BE2C (cell line): ENCODE results near the gene TRIM17.

Experiments
- DNase-seq: peaks from one replicate; pipeline ENCODE4 v3.0.0-alpha.2; 2020
- H3K27me3 ChIP-seq: fragments of 250-450 bp; sonication (Bioruptor Pico); 2 replicates; pipeline ENCODE4 v1.5.1; 2020; ENCODE audit warnings: mild to moderate bottlenecking
- H3K36me3 ChIP-seq: fragments of 250-450 bp; sonication (Bioruptor Pico); 2 replicates; pipeline ENCODE4 v1.5.1; 2020; ENCODE audit warnings: mild to moderate bottlenecking
- H3K4me1 ChIP-seq: fragments of 250-450 bp; sonication (Bioruptor Pico); 2 replicates; pipeline ENCODE4 v1.5.1; 2020
- H3K4me3 ChIP-seq: 2 replicates; pipeline ENCODE4 v1.5.1; 2011; ENCODE audit warnings: low read depth, low read length
- H3K9me3 ChIP-seq: fragments of 250-450 bp; sonication (Bioruptor Pico); 2 replicates; pipeline ENCODE4 v1.5.1; 2020
- CTCF ChIP-seq: IDR thresholded peaks from 2 replicates; pipeline ENCODE4 v1.5.1; 2012; ENCODE audit warnings: mild to moderate bottlenecking, low read depth, low read length

Gene TRIM17

DNA sequence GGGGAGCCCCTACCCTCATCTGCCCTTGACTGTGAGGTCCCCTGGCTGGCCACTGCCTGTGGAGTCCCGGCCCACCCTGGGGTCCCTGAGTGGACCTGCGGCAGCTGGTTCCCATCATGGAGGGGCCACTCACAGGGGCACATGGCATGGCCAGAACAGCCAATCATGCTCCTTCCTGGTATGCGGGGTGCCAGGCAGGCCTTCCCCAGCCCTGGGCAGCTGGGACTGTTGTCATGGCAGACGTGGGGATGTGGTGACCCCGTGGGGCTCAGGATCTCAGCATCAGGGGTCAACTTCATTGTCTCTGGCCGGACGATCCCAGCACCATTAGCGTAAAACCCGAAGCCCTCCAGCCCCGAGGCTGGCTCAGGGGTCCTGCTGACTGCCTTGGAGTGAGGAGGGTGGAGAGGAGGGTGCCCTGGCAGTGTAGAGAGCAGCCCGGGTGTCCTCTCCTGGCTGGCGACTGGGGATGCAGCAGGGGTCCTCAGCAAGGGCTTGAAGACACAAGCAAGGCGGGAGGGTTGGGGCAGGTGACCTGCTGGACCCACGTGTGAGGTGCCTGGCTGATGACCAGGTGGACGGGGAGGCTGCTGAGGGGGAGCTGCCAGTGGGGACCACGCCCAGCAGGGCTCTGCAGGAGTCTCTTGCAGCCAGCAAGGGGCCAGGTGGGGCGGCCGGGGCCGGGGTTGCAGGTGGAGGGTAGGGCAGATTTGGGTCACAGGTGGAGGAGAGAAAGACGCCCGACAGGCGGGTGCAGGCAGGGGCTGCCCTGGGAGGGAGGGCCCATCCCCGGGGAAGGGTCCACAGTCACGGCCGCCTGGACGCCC is 55.1 kb downstream of the TRIM17 start:
- DNase-seq, result peak; percentile 8
- TF ChIP-seq CTCF, result no peak
- H3K4me1 ChIP-seq, result no peaks in the 10 kb centered on the region
- H3K9me3 ChIP-seq, result no peaks in the 10 kb centered on the region
- H3K36me3 ChIP-seq, result no peaks in the 10 kb centered on the region
- H3K27me3 ChIP-seq, result no peaks in the 10 kb centered on the region
- H3K4me3 ChIP-seq, result no peak overlapping the region

DNA sequence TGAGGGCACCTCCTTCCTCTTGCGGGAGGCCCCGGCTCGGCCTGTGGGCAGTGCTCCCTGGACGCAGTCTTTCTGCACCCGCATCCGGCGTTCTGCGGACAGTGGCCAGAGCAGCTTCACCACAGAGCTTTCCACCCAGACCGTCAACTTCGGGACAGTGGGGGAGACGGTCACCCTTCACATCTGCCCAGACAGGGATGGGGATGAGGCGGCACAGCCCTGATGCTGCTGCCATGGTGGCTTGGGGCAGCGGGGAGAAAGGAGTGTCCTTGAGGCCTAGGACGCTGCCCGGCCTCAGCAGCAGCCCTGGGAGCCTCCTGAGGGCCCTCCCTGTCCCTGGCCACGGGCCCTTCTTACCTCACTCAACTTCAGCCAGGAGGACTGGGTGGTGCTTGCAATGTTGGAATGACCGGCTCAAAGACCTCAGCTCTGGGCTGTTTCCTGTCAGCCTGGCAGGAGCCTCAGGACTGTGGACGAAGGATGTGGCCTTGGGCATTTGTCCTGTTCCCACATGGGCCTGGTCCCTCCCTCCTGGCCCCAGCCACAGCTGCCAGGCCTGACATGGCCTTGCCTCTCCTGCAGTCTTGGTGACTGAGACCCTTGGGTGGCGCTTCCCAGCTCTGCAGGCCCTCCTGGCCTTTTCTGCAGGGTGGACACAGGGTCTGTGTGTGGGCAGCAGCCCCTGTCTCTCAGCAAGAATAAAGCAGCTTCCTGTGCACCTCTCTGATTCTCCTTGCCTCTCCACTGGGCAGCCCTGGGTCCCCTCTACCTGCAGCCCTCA is 55.9 kb downstream of the TRIM17 start:
- no peaks in the 10 kb centered on the region for H3K36me3 ChIP-seq
- no peaks in the 10 kb centered on the region for H3K9me3 ChIP-seq
- H3K4me1 ChIP-seq, result no peaks in the 10 kb centered on the region
- DNase-seq, result no peak
- H3K27me3 ChIP-seq, result no peaks in the 10 kb centered on the region
- TF ChIP-seq CTCF, result no peak
- H3K4me3 ChIP-seq, result no peak overlapping the region

GRCh38 chr1:228359613-228360532 is 56.8 kb downstream of the TRIM17 start:
- Histone ChIP-seq H3K9me3 (no peaks in the 10 kb centered on the region), H3K4me3 (no peak overlapping the region)

GRCh38 chr1:228358764-228359612 is 57.7 kb downstream of the TRIM17 start:
- no peaks in the 10 kb centered on the region for H3K9me3 ChIP-seq
- H3K27me3 ChIP-seq, result no peaks in the 10 kb centered on the region
- TF ChIP-seq CTCF, result no peak
- no peaks in the 10 kb centered on the region for H3K36me3 ChIP-seq
- DNase-seq, result no peak
- no peak overlapping the region for H3K4me3 ChIP-seq
- no peaks in the 10 kb centered on the region for H3K4me1 ChIP-seq

More at GRCh38 chr1:228359613-228360532, 56.8 kb downstream of the TRIM17 start:
- Histone ChIP-seq H3K27me3 (no peaks in the 10 kb centered on the region), H3K4me1 (no peaks in the 10 kb centered on the region), H3K36me3 (no peaks in the 10 kb centered on the region)
- DNase-seq, result no peak
- TF ChIP-seq CTCF, result no peak

DNA sequence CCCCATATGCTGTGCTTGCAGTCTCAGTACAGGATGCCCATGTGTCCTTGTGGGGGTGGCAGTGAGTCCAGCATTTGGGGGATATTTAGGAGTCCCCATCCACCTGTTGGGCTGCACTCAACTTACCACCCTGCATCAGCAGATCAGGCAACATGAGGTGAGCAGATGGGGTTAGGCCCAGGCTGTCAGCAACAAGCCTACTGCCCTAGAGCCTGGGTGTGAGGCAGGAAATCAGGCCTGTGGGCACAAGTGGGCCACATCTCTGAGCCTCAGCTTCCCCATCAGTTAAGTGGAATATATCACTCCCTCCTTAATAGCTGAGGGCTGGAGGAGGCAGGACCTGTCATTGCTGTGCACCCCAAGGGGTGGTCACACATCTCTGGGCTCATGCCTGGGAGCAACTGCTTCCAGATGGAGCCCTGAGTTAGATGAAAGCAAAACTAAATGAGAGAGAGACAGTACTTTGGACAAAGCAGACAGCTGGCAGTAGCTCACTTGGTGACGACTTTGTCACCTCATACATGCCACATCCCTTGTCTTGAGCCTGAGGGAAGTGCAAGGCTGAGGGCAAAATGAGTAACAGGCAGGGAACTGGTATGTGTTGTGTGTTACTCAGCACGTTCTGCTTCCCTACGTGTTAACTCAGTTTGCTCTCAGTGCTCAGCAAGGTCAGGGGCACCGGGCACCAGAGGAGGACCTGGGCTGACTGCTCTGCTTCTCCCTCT is 58.5 kb downstream of the TRIM17 start:
- no peaks in the 10 kb centered on the region for H3K36me3 ChIP-seq
- DNase-seq, result no peak
- no peaks in the 10 kb centered on the region for H3K27me3 ChIP-seq
- no peak for TF ChIP-seq CTCF
- H3K9me3 ChIP-seq, result no peaks in the 10 kb centered on the region
- no peak overlapping the region for H3K4me3 ChIP-seq
- no peaks in the 10 kb centered on the region for H3K4me1 ChIP-seq
